T-helper 1 cell (primary cell): ENCODE measurements around the gene L3HYPDH.

Source experiments
- DNase-seq, 5 donors: peaks; one replicate each; pipeline ENCODE4 v3.0.0-alpha.2; 2012 to 2020

Gene L3HYPDH

GRCh38 chr14:59425322-59425935 is 58.8 kb downstream of the L3HYPDH start:
- DNase-seq = no peak

DNA sequence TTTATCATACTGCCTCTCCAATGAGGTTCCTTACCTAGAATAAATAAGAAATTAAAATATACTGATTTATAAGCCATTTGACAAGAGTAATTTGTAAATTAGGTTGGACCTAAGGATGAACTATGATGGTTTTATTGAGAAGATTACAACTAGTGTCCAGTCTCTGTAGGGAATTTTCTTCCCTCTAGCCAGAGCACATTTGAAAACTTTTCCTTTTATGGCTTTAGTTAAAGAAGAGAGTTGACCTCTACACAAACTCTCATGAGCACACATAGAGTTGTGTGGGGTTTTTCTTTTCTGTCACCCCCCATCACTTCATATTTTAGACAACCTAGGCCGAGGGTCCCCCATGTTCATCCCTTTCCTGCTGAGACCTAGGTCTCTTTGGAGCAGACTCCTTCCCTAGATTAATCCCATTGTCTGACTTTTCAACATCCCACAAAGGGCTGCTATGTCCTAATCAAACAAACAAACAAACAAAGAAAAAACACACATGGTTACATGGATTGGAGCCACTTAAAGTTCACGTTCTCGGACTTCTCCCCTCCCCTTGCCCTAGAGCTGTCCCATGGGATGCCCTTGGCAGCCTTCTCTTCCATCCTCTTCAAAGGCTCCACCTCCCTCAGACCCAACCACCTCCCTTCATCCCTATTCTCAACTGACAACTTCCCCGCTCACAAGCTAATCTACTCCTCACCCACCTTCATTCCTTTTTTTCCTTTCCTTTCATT is 59.7 kb downstream of the L3HYPDH start:
- DNase-seq = no peak
